ENCODE measurements around the gene WWTR1.

GRCh38 chr3:149532489-149533180, 125.2 kb downstream of the WWTR1 start:
- TF ChIP-seq POLR2A (IDR thresholded peaks at IDR 0.05; ENCODE audit: low read depth, low read length), result no peak
- TF ChIP-seq POLR2AphosphoS5 (IDR thresholded peaks at IDR 0.05; ENCODE audit: low read depth, low read length), result no peak

All from GM12892 (cell line).